ENCODE measurements around the gene ATP6AP1. TPM values are rescaled to one million over a fixed set of nuclear protein-coding genes. Genes with fewer than 3 reads are reported as not detected.

ATP6AP1 gene
- total and polyA plus RNA-seq, 2 experiments from 2014 or later, result 37.7 to 52.1 TPM

GRCh38 chrX:154472685-154473632 lies 44.5 kb downstream of the ATP6AP1 start (continued):
- TF ChIP-seq ZNF462 (CRISPR knock-in tag; IDR thresholded peaks at IDR 0.05), result no peak
- no peak; a peak in 1 of 4 replicates for TF ChIP-seq CTCF (conservative IDR thresholded peaks at IDR 0.05; ENCODE audit: low read depth in 2 of 2)
- no peak for TF ChIP-seq EZH2phosphoT487 (IDR thresholded peaks at IDR 0.05; ENCODE audit: unreplicated experiment)
- no peak for TF ChIP-seq ZNF331 (CRISPR knock-in tag; IDR thresholded peaks at IDR 0.05; ENCODE audit: low read depth)
- TF ChIP-seq EZH2 (IDR thresholded peaks at IDR 0.05; ENCODE audit: low read depth, unreplicated experiment), result no peak

- Histone ChIP-seq H3K79me2 (replicated peaks; ENCODE audit: insufficient read depth) (no peaks in the 10 kb centered on the region), H4K20me1 (replicated peaks; ENCODE audit: insufficient read depth) (no peaks in the 10 kb centered on the region; the same call in 1 of the 2 replicates), H3K27me3 (ENCODE audit: insufficient read depth) (no peaks in the 10 kb centered on the region), H3K27ac (ENCODE audit: low read depth) (no peak overlapping the region), H3K4me3 (no peak overlapping the region), H3K9me2 (ENCODE audit: insufficient read depth) (no peaks in the 10 kb centered on the region), H3K4me2 (no peak overlapping the region), H2AFZ (no peak overlapping the region), H3F3A (replicated peaks; ENCODE audit: low read depth) (no peaks in the 10 kb centered on the region), H3K4me1 (ENCODE audit: insufficient read depth) (no peaks in the 10 kb centered on the region), H3K36me3 (ENCODE audit: insufficient read depth) (no peaks in the 10 kb centered on the region)
- Mint-ChIP-seq H3K4me1 (no peaks in the 10 kb centered on the region), H3K4me3 (no peak overlapping the region), H3K9me3 (no peaks in the 10 kb centered on the region), H3K36me3 (ENCODE audit: low read depth) (peaks cover 10% of the 10 kb centered on the region), H3K27ac (no peak overlapping the region), H3K27me3 (ENCODE audit: insufficient read depth, low read depth, poor library complexity) (peaks cover 8% of the 10 kb centered on the region)
- no peak for TF ChIP-seq CREB1 (CRISPR knock-in tag; IDR thresholded peaks at IDR 0.05; ENCODE audit: low read depth)
- DNase-seq (ENCODE audit: low spot score), result no peak
- ATAC-seq, result no peak
Observed at GRCh38 chrX:154473683-154474082, 45.2 kb downstream of the ATP6AP1 start.
